ENCODE measurements around the gene FXYD7.

Gene FXYD7

GRCh38 chr19:35140207-35140961, 2.7 kb upstream of the FXYD7 start:
- TF ChIP-seq ZNF8 (CRISPR knock-in tag; IDR thresholded peaks at IDR 0.05) (no peak), ISL1 (CRISPR knock-in tag; IDR thresholded peaks at IDR 0.05) (no peak), TOX (CRISPR knock-in tag; IDR thresholded peaks at IDR 0.05; ENCODE audit: borderline replicate concordance) (no peak), CSDC2 (CRISPR knock-in tag; IDR thresholded peaks at IDR 0.05) (no peak), GLIS3 (CRISPR knock-in tag; IDR thresholded peaks at IDR 0.05) (no peak), PPARA (CRISPR knock-in tag; IDR thresholded peaks at IDR 0.05; ENCODE audit: borderline replicate concordance) (no peak), OSR1 (CRISPR knock-in tag; IDR thresholded peaks at IDR 0.05) (no peak), SNAI2 (CRISPR knock-in tag; IDR thresholded peaks at IDR 0.05) (no peak)
- TF ChIP-seq, protein P1, sequence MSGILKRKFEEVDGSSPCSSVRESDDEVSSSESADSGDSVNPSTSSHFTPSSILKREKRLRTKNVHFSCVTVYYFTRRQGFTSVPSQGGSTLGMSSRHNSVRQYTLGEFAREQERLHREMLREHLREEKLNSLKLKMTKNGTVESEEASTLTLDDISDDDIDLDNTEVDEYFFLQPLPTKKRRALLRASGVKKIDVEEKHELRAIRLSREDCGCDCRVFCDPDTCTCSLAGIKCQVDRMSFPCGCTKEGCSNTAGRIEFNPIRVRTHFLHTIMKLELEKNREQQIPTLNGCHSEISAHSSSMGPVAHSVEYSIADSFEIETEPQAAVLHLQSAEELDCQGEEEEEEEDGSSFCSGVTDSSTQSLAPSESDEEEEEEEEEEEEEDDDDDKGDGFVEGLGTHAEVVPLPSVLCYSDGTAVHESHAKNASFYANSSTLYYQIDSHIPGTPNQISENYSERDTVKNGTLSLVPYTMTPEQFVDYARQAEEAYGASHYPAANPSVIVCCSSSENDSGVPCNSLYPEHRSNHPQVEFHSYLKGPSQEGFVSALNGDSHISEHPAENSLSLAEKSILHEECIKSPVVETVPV (CRISPR knock-in tag; IDR thresholded peaks at IDR 0.05), result no peak
- no peak for ATAC-seq

DNA sequence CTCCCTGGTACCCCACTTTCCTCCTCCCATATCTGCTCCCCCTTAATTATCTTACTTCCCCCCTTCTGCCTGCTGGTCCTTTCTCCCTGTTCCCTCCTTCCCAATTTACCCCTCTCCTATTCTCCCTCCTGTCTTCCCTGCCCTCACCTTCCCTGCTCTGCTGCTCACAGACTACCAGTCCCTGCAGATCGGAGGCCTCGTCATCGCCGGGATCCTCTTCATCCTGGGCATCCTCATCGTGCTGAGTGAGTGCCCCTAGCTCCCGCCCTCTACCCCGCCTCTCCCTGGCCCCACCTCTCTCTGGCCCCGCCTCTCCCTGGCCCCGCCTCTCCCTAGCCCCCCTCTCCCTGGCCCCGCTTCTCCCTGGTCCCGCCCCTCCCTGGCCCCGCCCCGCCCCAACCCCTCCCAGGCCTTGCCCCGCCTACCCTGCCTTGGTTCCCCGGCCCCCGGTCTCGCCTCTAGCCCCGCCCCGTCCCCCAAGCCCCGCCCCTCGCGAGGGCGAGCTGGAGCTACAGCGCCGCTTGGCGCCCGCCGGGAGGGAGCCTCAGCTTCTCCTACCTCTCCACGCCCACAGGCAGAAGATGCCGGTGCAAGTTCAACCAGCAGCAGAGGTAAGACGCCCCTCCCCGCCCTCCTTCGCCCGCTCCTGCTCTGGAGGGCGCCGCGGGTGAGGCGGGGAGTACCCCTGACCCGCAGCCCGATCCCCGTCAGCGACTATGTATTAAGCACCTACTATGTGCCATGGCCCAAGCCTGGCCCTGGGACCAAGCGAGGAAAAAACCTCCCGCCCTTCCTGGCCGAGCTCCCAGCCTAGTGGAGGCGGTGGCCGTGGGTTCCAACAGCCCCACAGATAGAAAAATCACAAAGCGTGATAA, 1.9 kb upstream of the FXYD7 start:
- TF ChIP-seq POU6F1 (CRISPR knock-in tag; IDR thresholded peaks at IDR 0.05; ENCODE audit: borderline replicate concordance, low read depth) (no peak), SNAI2 (CRISPR knock-in tag; IDR thresholded peaks at IDR 0.05) (no peak), ZFP3 (CRISPR knock-in tag; IDR thresholded peaks at IDR 0.05) (no peak), BACH2 (CRISPR knock-in tag; IDR thresholded peaks at IDR 0.05; ENCODE audit: borderline replicate concordance) (no peak)
- peak; percentile 88 for ATAC-seq

DNA sequence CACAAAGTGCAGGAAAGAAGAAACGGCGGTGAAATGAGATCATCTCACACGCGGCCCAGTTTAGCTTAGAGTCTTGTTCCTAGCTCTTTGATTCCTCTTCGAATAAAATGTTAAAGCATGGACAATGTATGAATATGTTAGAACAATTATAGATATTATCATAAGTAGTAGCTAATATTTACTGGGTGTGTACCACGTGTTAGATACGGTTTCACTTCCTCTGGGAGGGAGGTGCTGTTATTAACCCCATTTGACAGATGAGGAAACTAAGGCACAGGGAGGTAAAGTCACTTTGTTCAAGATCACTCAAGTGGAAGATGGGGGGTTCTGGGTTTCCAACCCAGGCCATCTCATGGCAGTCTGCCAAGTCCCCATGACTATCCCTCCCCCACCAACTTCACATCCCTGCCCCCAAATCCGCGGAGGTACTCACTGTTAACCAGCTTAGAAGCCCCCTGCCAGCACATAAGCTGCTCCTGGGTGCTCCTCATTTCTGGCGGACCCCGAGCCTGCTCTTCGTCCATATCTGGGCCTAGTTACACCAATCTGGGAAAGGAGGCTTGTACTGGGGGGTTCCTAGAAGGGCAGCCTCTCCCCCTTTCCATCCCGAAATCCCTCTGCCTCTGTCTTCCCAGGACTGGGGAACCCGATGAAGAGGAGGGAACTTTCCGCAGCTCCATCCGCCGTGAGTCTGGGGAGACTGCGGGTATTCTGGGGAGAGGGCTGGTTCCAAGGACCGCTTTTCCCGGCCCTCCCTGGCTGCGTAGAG, 1.0 kb upstream of the FXYD7 start:
- no peak for TF ChIP-seq ZFP30 (CRISPR knock-in tag; IDR thresholded peaks at IDR 0.05)
- no peak for TF ChIP-seq ZC3H10 (CRISPR knock-in tag; IDR thresholded peaks at IDR 0.05)
- TF ChIP-seq ZNF8 (CRISPR knock-in tag; IDR thresholded peaks at IDR 0.05), result no peak
- no peak for TF ChIP-seq ESRRG (CRISPR knock-in tag; IDR thresholded peaks at IDR 0.05)
- TF ChIP-seq, protein P1 (CRISPR knock-in tag; IDR thresholded peaks at IDR 0.05), result no peak
- TF ChIP-seq, protein P2, sequence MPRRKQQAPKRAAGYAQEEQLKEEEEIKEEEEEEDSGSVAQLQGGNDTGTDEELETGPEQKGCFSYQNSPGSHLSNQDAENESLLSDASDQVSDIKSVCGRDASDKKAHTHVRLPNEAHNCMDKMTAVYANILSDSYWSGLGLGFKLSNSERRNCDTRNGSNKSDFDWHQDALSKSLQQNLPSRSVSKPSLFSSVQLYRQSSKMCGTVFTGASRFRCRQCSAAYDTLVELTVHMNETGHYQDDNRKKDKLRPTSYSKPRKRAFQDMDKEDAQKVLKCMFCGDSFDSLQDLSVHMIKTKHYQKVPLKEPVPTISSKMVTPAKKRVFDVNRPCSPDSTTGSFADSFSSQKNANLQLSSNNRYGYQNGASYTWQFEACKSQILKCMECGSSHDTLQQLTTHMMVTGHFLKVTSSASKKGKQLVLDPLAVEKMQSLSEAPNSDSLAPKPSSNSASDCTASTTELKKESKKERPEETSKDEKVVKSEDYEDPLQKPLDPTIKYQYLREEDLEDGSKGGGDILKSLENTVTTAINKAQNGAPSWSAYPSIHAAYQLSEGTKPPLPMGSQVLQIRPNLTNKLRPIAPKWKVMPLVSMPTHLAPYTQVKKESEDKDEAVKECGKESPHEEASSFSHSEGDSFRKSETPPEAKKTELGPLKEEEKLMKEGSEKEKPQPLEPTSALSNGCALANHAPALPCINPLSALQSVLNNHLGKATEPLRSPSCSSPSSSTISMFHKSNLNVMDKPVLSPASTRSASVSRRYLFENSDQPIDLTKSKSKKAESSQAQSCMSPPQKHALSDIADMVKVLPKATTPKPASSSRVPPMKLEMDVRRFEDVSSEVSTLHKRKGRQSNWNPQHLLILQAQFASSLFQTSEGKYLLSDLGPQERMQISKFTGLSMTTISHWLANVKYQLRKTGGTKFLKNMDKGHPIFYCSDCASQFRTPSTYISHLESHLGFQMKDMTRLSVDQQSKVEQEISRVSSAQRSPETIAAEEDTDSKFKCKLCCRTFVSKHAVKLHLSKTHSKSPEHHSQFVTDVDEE (CRISPR knock-in tag; IDR thresholded peaks at IDR 0.05), result no peak
- TF ChIP-seq TOX (CRISPR knock-in tag; IDR thresholded peaks at IDR 0.05; ENCODE audit: borderline replicate concordance), result no peak
- no peak for TF ChIP-seq TCF4 (CRISPR knock-in tag; IDR thresholded peaks at IDR 0.05; ENCODE audit: borderline replicate concordance)
- TF ChIP-seq GLIS3 (CRISPR knock-in tag; IDR thresholded peaks at IDR 0.05), result no peak
- no peak for TF ChIP-seq PPARA (CRISPR knock-in tag; IDR thresholded peaks at IDR 0.05; ENCODE audit: borderline replicate concordance)
- TF ChIP-seq BACH2 (CRISPR knock-in tag; IDR thresholded peaks at IDR 0.05; ENCODE audit: borderline replicate concordance), result no peak
- TF ChIP-seq ZFP3 (CRISPR knock-in tag; IDR thresholded peaks at IDR 0.05), result no peak
- TF ChIP-seq POU6F1 (CRISPR knock-in tag; IDR thresholded peaks at IDR 0.05; ENCODE audit: borderline replicate concordance, low read depth), result no peak
- no peak for TF ChIP-seq ISL1 (CRISPR knock-in tag; IDR thresholded peaks at IDR 0.05)
- TF ChIP-seq SNAI2 (CRISPR knock-in tag; IDR thresholded peaks at IDR 0.05), result no peak
- no peak for TF ChIP-seq CSDC2 (CRISPR knock-in tag; IDR thresholded peaks at IDR 0.05)
- no peak for TF ChIP-seq ARNTL (CRISPR knock-in tag; IDR thresholded peaks at IDR 0.05; ENCODE audit: borderline replicate concordance, low read depth)
- TF ChIP-seq PATZ1 (CRISPR knock-in tag; IDR thresholded peaks at IDR 0.05; ENCODE audit: borderline replicate concordance), result no peak
- no peak for TF ChIP-seq OSR1 (CRISPR knock-in tag; IDR thresholded peaks at IDR 0.05)

More for the DNA sequence above, 1.0 kb upstream of the FXYD7 start:
- ATAC-seq, result peak; percentile 1; the same call in 1 of the 3 replicates
